GM12873 (cell line): ENCODE results near the gene PFKM.

Source experiments
- CTCF ChIP-seq: IDR thresholded peaks from 2 replicates; pipeline ENCODE4 v1.5.1; 2012; ENCODE audit warnings: low read depth, mild to moderate bottlenecking, moderate library complexity, low read length, control low read depth; ENCODE audit not compliant: insufficient read depth; ENCODE audit errors: missing control alignments

Gene PFKM

GRCh38 chr12:48119078-48119833 is at the start of gene PFKM:
TSS of gene PFKM (plus strand) at chr12:48119364. CDS start at chr12:48122775, 3,411 bp downstream.
- TF ChIP-seq CTCF: no peak

GRCh38 chr12:48070033-48070432 is 49.1 kb upstream of the PFKM start:
- TF ChIP-seq CTCF: no peak

- TF ChIP-seq CTCF: no peak
Measured at GRCh38 chr12:48070731-48071130, 48.4 kb upstream of the PFKM start.

- no peak for TF ChIP-seq CTCF
Measured at GRCh38 chr12:48071808-48072207, 47.4 kb upstream of the PFKM start.

GRCh38 chr12:48072266-48072665 is 46.9 kb upstream of the PFKM start:
- TF ChIP-seq CTCF: no peak

GRCh38 chr12:48074266-48074665 is 44.9 kb upstream of the PFKM start:
- TF ChIP-seq CTCF: no peak

GRCh38 chr12:48075832-48076231 is 43.3 kb upstream of the PFKM start:
- TF ChIP-seq CTCF: no peak

- TF ChIP-seq CTCF: no peak
Measured at GRCh38 chr12:48077111-48077510, 42.1 kb upstream of the PFKM start.
